Amniotic stem cell (primary cell): Measurements from ENCODE around the gene MAP4K2.

Source experiments
- DNase-seq: peaks from one replicate; lab custom pipeline; 2025; lab: John Stamatoyannopoulos, UW

The MAP4K2 gene

DNA sequence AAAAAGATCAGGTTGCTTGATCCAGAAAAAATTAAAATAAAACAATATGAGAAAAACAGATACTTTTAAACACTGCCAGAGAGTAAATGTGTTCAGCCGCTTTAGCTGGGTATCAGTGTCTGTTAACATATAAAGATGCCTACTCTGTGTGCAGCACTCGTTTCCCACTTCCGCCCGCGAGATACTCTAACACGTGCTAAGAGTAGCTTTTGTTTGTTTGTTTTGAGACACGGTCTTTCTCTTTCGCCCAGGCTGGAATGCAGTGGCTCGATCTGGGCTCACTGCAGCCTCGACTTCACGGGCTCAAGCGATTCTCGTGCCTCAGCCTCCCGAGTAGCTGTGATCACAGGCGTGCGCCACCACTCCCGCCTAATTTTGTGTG lies 7.9 kb upstream of the MAP4K2 start:
- no peak for DNase-seq

DNA sequence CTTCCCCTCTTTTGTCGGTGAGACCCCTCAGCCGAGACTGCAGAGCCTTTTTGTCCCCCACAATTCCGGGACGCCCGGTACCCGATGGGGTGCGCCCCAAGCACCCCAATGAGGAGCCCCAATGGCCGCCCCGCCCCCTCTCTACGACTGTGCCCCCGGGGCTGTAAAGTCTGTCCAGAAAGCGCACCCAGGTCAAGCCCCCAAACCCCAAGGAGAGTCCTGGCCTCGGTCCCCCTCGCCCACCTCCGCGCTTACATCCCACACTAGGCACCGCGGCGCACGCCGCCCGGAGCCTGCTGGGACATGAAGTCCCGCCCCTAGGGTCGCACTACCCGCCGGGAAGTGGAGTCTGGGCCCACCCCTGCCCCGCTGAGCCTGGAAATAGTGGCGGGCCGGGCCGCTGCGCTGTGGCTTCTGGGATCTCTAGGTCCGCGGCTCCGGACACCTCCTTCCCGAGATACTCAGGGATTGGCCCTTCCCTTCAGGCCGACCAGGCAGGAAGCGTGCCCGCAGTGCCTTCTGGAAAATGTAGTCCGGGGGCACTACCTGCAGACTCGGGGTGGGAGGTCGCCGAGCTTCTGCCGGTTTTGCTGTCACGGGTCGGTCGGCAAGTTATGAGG lies 7.4 kb upstream of the MAP4K2 start, which contains the start of gene MEN1:
TSS of gene MEN1 (minus strand) at position 281 of the 620 bp plus-strand sequence. CDS start 442 bp downstream, outside the sequence.
- DNase-seq, result peak; percentile 88

DNA sequence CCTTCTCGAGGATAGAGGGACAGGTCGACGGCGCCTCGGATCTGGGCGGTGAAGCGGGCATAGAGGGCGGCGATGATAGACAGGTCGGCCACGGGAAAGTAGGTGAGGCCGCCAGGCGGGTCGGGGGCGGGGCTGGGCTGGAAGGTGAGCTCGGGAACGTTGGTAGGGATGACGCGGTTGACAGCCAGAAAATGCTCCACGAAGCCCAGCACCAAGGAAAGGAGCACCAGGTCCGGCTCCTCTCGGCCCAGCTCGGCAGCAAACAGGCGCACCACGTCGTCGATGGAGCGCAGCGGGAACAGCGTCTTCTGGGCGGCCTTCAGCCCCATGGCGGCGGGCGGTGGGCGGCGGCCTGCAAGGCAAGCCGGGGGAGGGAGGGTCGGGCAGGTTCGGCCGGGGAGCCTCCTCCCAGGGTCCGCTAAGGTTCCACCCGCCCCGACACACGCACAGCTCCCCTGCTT lies 6.8 kb upstream of the MAP4K2 start:
- DNase-seq, result no peak

DNA sequence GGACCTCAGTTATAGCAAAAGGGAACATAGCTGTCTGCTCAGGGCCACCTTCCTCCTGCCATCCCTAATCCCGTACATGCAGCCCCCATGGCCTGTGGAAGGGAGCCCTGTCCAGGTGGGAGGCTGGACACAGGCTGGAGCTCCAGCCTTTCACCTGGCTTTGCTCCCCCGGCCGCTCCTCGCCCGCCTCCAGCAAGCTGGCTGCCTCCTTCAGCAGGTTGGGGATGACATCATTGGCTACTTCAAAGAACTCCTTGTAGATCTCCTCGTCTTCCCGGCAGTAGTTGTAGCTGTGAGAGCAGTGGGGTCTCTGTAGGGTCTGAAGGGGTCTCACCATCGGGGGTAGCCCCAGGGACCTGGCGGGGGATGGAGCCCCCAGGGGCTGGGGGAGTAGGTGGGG lies 2.5 kb upstream of the MAP4K2 start:
- no peak for DNase-seq

DNA sequence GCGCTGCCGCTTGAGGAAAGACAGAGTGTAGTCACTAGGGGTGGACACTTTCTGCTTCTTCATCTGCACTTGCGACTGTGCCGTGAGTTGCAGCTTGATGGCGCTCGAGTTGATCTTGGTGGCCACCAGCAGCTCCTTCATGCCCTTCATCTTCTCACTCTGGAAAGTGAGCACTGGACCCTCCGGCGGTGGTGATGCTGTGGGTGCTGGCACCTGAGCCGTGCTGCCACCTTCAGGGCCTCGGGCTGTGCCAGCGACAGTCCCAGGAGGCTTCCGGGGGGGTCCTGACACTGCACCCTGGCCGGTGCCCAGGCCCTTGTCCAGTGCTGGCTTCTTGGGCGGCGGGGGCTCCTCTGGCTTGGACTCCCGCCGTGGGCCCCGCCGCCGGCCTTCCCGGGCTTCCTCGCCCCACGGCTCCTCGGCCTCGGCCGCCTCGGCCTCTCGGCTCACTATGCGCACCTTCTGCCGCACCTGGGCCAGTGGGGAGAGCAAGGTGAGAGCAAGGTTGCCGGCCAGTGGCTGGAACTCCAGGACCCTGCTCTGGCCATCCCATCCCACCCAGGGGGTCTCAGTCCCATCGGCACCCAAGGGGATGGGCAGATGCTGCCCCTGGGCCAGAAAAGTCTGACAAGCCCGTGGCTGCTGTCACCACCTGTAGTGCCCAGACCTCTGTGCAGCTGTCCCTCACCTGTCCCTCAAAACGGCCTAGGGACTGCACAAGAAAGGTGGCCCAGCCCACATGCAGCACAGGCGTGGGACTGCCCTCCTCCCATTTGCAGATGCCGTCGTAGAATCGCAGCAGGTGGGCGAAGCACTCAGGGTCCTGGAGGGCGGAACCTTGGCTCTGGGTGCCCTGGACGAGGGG lies 1.6 kb upstream of the MAP4K2 start:
- no peak for DNase-seq

DNA sequence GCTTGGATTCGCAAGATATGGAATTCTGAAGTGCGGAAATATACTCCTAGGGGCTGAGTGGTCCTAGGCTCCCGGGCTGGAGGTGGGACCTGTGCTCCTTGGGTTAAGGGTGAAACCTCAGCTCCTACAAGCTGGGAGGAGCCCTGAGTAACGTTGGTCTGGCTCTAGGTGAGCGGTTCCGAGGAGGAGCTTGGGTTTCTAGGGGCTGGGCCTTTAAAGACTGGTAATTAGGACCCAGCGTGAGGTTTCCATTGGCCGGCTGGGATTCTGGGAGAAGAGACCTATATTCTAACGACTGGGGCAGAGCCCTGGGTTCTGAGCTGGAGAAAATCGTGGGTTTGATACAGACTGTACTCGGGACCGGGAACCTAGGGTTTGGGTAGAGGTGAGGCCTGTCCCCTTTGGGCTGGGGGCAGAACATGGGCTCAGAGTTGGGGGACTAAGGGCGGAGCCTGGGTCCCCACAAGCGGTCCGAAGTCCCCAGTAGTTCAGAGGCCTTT lies 882 bp upstream of the MAP4K2 start:
- no peak for DNase-seq

DNA sequence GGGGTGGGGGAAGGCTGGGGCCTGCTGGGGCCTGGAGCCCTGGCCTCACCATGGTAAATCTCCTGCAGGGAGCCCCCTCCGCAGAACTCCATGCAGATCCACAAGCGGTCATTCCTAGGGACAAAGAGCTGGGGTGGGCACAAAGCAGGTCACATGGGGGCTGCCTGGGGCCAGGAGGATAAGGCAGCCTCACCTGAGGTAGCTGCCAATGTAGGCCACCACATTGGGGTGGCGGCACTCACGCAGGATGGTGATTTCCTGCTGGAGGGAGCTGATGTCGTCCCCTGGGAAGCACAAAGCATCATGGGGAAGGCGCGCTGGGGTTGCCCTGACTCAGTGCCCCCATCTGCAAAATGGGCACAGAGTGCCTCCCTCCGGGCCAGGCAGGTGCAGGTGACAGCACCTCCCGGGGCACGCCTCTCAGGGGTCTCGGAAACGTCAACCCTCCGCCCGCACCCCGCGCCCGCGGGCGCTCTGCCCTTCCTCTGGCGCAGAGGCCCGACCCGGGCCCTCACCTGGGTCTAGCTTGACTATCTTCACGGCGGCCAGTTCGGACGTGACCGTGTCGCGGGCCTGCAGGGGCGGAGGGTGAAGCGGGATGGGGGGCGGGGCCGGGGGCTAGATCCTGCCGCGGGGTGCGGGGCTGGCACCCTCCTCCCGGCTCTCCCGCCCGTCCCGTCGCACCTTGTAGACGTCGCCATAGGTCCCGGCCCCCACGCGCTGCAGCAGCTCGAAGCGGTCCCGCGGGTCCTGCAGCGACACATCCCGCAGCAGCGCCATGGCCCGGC lies 450 bp downstream of the MAP4K2 start:
- DNase-seq, result no peak

DNA sequence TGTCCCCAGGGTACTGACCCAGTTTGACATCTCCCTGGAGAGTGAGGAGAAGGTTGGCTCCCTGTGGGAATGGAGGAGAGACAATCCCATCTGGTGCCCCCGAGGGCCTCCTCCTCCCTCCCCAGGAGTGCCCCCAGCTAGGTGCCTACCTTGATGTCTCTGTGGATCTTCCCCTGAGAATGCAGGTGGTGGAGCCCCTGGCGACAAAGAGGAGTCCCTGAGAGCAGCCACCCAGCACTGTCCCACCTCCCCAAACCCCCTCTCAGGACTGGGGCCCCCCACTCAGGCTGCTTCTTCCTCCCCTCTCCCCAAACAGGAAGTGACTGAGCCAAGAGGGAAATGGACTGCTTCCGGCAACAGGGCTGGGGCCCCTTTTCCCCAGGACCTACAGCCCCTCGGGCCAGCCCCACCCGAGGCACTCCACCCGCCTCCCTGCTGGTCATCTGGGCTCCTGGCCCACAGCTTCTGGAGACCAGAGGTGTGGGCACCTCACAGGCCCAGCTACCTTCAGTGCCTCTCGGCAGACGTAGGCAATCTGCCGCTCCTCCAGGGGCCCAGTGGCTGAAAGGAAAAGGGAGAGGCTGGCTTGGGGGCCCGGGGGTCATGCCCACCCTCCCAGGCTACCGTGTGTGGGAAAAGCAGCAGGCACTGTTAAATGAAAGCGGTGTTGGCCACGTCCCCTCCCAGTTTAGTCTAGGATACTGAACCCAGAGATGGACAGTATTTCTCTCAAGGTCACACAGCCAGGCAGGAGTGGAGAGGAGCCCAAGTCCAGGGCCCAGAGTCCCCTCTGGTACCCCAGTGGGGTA lies 1.2 kb downstream of the MAP4K2 start:
- no peak for DNase-seq

DNA sequence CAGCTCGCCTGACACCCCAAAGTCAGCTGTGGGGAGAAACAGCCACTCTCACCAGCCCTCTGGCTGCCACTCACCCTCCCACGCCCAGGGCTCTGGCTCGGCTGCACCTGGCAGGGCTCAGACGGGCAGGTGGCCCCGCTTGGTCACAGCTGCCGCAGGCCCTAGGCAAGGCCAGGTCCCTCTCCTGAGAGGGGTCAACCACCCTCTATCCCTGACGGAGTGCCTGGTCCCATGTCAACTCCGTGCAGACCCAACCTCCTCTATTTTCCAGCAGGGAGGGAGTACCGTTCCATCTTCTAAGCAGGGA lies 1.9 kb downstream of the MAP4K2 start:
- DNase-seq, result no peak

DNA sequence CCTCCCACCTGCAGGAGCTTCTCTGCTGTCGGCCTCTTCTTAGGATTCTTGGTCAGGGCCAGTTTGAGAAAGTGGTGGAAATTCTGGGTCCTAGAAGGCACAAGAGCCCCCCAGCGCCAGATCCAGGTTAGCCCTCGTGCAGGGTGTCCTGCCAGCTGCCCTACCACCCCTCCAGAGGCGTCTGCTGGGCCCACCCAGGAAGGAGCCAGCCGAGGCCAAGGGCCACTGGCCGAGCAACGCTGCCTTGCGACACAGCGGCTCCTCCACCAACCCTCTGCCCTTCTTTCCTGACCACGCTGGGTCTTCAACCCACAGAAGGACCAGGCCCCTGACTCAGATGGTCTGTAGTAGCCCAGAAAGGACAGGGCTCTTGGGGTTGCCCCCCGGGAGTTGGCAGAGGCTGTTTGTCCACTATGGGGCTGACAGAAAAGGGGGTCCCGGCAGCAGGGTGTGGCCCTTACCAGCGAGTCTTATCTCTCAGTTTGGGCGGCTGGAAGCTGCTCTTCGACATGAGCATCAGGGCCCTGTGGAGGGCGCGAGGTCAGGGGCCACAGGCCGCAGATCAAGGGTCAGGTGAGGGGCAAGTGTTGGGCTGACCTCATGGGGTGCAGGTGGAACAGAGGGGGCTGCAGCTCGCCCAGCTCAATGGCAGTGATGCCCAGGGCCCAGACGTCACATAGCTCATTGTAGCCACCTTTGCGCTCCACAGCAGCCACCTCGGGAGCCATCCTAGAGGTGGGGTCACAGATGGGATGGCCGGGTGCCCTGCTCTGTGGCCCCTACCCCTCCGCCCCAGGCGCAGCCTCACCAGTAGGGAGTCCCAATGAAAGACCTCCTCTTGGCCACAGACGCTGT lies 2.5 kb downstream of the MAP4K2 start:
- no peak for DNase-seq

DNA sequence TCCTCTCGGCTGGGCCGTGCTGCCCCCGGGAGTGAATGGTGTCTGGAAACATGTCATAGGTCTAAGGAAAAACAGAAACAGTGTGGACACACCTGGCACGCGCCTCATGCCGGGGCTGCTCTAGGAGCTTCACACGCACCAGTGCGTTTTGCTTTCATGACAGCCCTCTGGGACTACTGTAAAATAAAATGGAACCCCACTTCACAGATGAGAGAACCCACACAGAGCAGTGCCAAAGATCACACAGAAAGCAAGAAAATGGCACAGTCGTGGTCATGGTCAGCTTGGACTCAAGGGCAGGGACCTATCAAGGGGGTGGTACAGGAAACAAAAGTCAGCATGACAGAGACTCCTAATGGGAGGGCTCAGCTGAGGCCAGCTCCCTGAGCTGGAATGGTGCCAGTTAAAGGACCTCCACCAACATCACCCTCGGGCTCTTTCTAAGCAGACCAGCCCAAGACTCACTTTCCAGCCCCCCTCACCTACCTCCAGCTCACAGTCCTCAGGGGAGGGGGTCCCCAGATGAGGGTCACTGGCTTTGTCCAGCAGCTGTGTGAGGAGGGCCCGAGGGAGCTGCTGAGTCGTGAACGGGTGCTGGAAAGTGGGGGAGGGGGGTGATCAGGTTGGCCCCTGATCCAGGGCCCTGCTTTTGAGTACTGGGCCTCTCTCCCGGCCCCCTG lies 3.3 kb downstream of the MAP4K2 start:
- no peak for DNase-seq

DNA sequence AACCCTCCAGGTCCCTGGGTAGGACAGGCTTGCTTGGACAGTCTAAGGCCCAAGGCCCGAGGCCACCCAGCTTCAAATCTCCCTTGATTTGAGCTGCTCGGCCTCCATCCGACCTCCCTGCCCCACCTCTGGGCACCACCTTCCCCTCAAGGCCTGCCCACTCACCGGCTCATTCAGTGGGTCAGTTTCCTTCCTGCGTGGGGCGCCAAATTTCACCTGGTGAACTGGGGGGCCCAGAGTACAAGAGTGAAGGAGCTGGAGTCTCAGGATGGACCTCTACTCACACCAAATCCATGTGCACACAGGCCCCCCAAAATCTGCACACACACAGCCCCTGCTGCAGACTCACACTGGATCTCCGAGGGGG lies 3.8 kb downstream of the MAP4K2 start:
- no peak for DNase-seq

DNA sequence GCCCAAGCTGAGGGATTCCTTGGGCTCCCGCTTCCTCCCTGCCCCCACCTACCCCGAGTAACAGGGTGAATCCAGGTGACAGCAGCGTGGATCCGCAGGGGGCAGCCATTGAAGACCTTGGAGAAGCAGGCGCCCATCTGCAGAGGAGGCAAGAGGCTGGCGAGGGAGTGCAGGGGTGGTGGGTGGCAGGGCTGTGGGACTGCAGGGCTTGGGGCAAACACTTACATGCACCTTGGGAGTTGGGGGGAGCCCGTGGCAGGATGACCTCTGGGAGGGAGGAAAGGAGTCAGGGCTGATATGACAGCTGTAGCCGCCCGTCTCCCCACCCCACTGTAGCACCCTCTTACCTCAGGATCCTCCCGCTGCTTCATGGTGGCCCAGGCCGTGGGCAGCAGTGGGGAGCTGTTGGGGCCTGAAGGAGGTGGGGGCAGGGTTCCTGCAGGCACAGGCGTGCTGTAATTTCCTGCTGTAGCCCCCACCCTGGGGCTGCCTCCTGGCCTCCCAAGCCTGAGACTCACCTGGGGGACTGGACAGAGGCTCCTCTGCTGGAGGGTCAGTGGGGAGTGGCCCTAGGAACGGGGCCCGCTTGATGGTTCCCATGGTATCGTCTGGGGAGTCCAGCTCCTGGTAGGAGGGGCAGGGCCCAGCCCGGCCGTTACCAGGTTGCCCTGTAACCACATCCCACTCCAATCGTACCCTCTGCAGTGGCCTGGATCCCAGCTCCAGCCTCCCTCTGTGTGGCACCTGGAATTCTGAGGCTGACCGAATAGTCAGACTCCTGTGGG lies 6.1 kb downstream of the MAP4K2 start:
- no peak for DNase-seq

DNA sequence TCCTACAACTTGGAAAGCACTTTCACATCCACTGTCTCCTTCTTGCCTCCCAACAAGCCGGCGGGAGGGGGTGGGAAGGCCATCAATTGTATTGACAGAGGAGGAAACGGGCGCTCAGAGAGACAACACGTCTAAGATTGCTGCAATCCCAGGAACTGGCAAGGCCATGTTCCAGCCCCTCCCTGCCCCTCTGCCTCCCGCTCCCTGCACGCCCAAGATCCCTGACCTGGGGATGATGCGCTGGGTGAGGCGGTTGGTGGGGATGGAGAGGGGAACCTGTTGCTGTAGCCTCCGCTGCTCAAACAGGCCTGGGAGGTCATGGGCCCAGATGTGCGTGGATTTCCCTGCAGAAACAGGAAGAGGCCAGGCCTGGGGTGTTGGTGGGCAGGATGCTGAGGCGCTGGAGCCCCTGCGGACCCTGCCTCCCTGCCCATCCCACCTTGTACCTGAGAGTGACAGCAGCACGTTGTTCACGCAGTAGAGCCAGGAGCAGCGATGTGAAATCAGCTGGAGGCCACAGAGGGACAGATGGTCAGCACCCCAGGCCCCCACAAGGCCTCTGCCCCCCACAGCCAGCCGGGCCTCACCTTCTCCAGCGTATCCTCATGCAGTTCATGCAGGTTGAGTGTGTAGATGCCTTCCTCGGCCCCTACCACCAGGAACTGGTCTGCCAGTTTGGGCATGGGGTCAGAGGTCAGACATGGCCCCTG lies 6.8 kb downstream of the MAP4K2 start:
- no peak for DNase-seq

DNA sequence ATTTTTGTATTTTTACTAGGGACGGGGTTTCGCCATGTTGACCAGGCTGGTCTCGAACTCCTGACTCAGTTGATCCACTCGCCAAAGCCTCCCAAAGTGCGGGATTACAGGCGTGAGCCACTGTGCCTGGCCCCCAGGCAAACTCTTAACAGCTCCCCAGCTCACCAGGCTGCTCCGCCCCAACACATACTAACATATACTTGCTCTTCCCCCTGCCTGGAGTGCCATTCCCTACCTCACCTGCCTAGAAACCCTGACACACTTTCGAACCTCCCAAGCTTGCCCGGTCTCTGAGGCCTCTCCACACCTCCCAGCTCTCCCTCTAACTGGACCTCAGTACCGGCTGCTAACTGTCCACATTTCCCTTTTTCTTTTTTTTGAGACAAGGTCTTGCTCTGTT lies 8.5 kb downstream of the MAP4K2 start:
- no peak for DNase-seq

DNA sequence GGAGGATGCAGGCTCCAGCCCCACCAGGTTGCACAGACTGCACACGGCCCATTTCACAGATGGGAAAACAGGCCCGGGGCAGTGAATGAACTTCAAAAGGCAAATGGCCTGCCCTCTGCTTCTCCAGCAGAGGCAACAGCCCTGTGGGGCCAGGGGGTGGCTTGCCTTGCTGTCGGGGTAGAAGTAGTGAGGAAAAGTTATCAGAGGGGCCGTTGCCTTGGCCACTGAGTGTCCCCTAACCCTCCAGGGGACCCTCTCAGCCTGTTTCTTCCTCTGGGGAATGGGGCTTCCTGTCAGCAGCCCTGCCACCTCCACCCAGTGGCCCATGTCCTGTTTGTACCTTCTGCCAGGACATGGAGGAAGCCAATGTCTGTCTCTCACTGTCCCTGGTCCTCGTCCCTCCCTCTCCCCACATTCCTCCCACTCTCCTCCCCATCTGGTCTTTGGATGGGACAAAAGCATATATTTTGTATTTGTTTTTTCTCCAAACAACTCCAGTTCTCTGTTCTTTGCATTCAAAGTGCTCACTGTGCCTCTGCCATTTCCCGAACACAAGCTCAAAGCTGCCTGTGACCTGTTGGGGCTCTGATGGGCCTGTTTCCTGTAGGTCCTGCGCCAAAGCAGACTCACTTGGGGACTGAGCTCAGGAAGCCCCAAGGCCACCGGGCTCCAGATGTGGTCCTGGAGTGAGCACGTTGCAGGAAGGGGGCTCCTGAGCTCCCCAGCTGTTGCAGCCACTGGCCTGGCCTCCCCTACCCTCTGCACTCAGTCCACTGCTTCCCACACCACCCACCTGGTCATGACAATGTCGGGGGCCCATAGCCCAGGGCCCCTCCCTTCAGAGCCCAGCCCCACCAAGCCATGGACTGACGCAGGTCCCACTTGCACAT lies 9.5 kb downstream of the MAP4K2 start:
- no peak for DNase-seq

DNA sequence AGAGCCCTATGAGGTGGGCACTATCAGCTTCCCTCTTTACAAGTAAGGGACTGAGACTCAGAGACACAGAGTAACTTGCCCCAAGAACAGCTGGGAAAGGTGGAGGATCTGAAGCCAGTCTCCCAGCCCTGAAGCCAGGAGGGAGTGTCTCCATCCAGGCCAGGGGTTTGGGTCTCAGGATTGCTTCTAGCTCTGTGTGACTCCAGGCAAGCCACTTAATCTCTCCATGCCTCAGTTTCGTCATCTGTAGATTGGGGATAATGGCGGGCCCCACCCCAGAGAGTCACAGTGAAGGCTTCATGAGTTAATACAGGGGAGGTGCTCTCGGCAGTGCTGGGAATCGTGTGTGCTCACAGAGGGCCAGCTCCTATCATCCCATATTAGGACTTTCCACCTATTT lies 10.5 kb downstream of the MAP4K2 start:
- DNase-seq, result no peak

DNA sequence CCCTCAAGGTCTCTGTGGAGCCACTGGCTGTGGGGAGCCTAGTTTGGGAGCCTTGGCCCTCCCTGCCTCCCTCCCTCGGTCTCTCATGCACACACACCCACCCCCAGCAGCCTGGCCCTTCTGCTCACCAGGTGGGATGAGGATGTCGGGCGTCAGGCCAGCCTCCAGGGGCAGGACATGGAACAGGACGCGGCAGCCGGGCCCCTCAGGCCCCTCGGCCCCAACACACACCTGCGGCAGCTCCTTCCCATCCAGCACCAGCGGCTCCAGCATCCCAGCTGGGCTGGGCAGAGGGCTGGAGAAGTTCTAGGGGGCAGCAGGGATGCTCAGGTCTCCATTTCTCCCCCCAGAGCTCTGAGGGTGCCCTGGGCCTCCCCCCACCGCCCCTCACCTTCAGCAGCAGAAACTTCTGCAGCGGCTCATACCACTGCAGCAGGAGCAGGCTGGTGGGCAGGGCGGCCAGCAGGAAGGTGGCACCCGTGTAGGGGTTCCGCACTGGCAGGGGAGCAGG lies 11.2 kb downstream of the MAP4K2 start:
- DNase-seq, result no peak
